HEK293 (cell line): ENCODE data around the gene PDZD2.

Source experiments
- CTCF ChIP-seq: fragments of 450-650 bp; formaldehyde crosslinking; IDR thresholded peaks from 2 replicates; pipeline ENCODE4 v1.5.1; 2016; ENCODE audit warnings: missing biosample characterization, missing genetic modification characterization
- HOXA7 ChIP-seq: sonication (generic); formaldehyde crosslinking; IDR thresholded peaks from 2 replicates; pipeline ENCODE4 v1.8.1; 2022; ENCODE audit warnings: missing genetic modification reagents, borderline replicate concordance
- INSM2 ChIP-seq: fragments of 450-650 bp; formaldehyde crosslinking; IDR thresholded peaks from 2 replicates; pipeline ENCODE4 v1.5.1; 2016; ENCODE audit warnings: missing biosample characterization, missing genetic modification characterization
- PRDM10 ChIP-seq: fragments of 450-650 bp; formaldehyde crosslinking; IDR thresholded peaks from 2 replicates; pipeline ENCODE4 v1.5.1; 2016; ENCODE audit warnings: missing biosample characterization, missing genetic modification characterization
- ZBTB21 ChIP-seq: fragments of 450-650 bp; formaldehyde crosslinking; IDR thresholded peaks from 2 replicates; pipeline ENCODE4 v1.5.1; 2017; ENCODE audit warnings: missing biosample characterization, missing genetic modification characterization
- ZNF132 ChIP-seq: fragments of 450-650 bp; formaldehyde crosslinking; IDR thresholded peaks from 2 replicates; pipeline ENCODE4 v1.5.1; 2017; ENCODE audit warnings: missing biosample characterization, missing genetic modification characterization, borderline replicate concordance
- ZNF138 ChIP-seq: fragments of 450-650 bp; formaldehyde crosslinking; IDR thresholded peaks from 2 replicates; pipeline ENCODE4 v1.5.1; 2016; ENCODE audit warnings: missing biosample characterization, missing genetic modification characterization, borderline replicate concordance
- ZNF23 ChIP-seq: fragments of 450-650 bp; formaldehyde crosslinking; IDR thresholded peaks from 2 replicates; pipeline ENCODE4 v1.5.1; 2016; ENCODE audit warnings: missing biosample characterization, missing genetic modification characterization, borderline replicate concordance
- ZNF37A ChIP-seq: fragments of 450-650 bp; IDR thresholded peaks from 2 replicates; pipeline ENCODE4 v1.5.1; 2018; ENCODE audit warnings: missing biosample characterization, missing genetic modification characterization
- ZNF398 ChIP-seq: fragments of 450-650 bp; formaldehyde crosslinking; IDR thresholded peaks from 2 replicates; pipeline ENCODE4 v1.5.1; 2017; ENCODE audit warnings: missing biosample characterization, missing genetic modification characterization
- ZNF596 ChIP-seq: fragments of 450-650 bp; IDR thresholded peaks from 2 replicates; pipeline ENCODE4 v1.5.0; 2018; ENCODE audit warnings: missing biosample characterization, mild to moderate bottlenecking, missing genetic modification characterization, moderate library complexity
- TF ChIP-seq, protein P1 (sequence below): IDR thresholded peaks from 2 replicates; pipeline ENCODE4 v1.6.1; 2011; ENCODE audit warnings: mild to moderate bottlenecking, low read depth, low read length, borderline replicate concordance

GRCh38 chr5:32003981-32004380 is 365.1 kb downstream of the PDZD2 start:
- TF ChIP-seq INSM2 (tag by site-specific recombination) (no peak), CTCF (no peak), PRDM10 (tag by site-specific recombination) (no peak), ZNF37A (tag by site-specific recombination) (no peak), ZBTB21 (no peak), ZNF596 (no peak), HOXA7 (no peak), ZNF23 (tag by site-specific recombination) (no peak), ZNF132 (tag by site-specific recombination) (no peak), ZNF398 (tag by site-specific recombination) (no peak), ZNF138 (tag by site-specific recombination) (no peak)
- TF ChIP-seq, protein P1, sequence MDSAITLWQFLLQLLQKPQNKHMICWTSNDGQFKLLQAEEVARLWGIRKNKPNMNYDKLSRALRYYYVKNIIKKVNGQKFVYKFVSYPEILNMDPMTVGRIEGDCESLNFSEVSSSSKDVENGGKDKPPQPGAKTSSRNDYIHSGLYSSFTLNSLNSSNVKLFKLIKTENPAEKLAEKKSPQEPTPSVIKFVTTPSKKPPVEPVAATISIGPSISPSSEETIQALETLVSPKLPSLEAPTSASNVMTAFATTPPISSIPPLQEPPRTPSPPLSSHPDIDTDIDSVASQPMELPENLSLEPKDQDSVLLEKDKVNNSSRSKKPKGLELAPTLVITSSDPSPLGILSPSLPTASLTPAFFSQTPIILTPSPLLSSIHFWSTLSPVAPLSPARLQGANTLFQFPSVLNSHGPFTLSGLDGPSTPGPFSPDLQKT = no peak
